Endothelial cell of umbilical vein (primary cell): Measurements from ENCODE around the gene KCNS1. TPM values are rescaled to one million over a fixed set of nuclear protein-coding genes. Genes with fewer than 3 reads are reported as not detected.

Experiments used
- BruUV-seq: library from RNA; stranded (reverse); fragments of 400-500 nt; replicated peaks from 2 replicates; lab custom pipeline; 2021; lab: Mats Ljungman, UMichigan
- CTCF ChIA-PET: fragments of 300-600, 350-600 bp; sonication (Branson Sonifier 250); formaldehyde crosslinking; loops from one replicate; lab custom pipeline; 2021; ENCODE audit warnings: antibody characterized with exemption, inconsistent platforms; lab: Charles Lee
- POLR2A ChIA-PET: fragments of 300-600, 350-600 bp; sonication (Branson Sonifier 250); formaldehyde crosslinking; loops from one replicate; lab custom pipeline; 2021; ENCODE audit warnings: antibody characterized with exemption, inconsistent platforms; lab: Charles Lee
- DNase-seq: peaks from one replicate; pipeline ENCODE4 v3.0.0-alpha.2; 2011; ENCODE audit warnings: low read depth, low spot score
- FAIRE-seq: peaks from 2 replicates; lab custom pipeline; 2011; peaks lifted over from hg19 to GRCh38; lab: Jason Lieb, UNC
- H2AFZ ChIP-seq: 2 replicates; pipeline ENCODE4 v1.6.0; 2012; ENCODE audit warnings: low read depth, low read length, control low read depth, inconsistent platforms
- H3K27ac ChIP-seq: 2 replicates; pipeline ENCODE4 v1.5.1; 2011; ENCODE audit warnings: low read depth, mild to moderate bottlenecking, control low read depth, low read length, moderate library complexity; ENCODE audit not compliant: insufficient read depth
- H3K27me3 ChIP-seq, 2 experiments: 2 replicates each; pipeline versions ENCODE4 v1.6.0 to v1.6.1; 2011; ENCODE audit warnings: low read length in 2 of 2, mixed read lengths in 1 of 2; ENCODE audit not compliant: control insufficient read depth in 2 of 2, insufficient read depth in 2 of 2
- H3K36me3 ChIP-seq, 2 experiments: 2 replicates in 1 of 2; 3 replicates in 1 of 2; pipeline ENCODE4 v1.5.1; 2011; ENCODE audit warnings: low read length in 2 of 2, mild to moderate bottlenecking in 1 of 2, moderate library complexity in 1 of 2; ENCODE audit not compliant: control insufficient read depth in 2 of 2, insufficient read depth in 2 of 2; ENCODE audit errors: extremely low read depth in 1 of 2
- H3K4me1 ChIP-seq: 3 replicates; pipeline ENCODE4 v1.5.1; 2011; ENCODE audit warnings: mild to moderate bottlenecking, low read length; ENCODE audit not compliant: control insufficient read depth, insufficient read depth; ENCODE audit errors: extremely low read depth
- H3K4me2 ChIP-seq: 2 replicates; pipeline ENCODE4 v1.6.1; 2011; ENCODE audit warnings: low read length, control low read depth, mixed read lengths; ENCODE audit not compliant: insufficient read depth
- H3K4me3 ChIP-seq, 3 experiments: fragments of 200-600 bp in 1 of 3; sonication (generic), shearing (Covaris generic) in 1 of 3; replicated peaks in 1 of 3; 2 replicates each; pipeline ENCODE4 v1.5.1; 2011 to 2016; ENCODE audit warnings: control low read depth in 3 of 3, low read length in 3 of 3, mild to moderate bottlenecking in 2 of 3, inconsistent platforms in 1 of 3, low read depth in 1 of 3, moderate library complexity in 1 of 3; ENCODE audit not compliant: insufficient read depth in 1 of 3
- H3K79me2 ChIP-seq: 2 replicates; pipeline ENCODE4 v1.6.0; 2012; ENCODE audit warnings: low read length, inconsistent platforms; ENCODE audit not compliant: control insufficient read depth, insufficient read depth
- H3K9ac ChIP-seq: replicated peaks from 2 replicates; pipeline ENCODE3; 2011; ENCODE audit warnings: low read length, control low read depth; ENCODE audit not compliant: insufficient read depth; ENCODE audit errors: extremely low read depth
- H3K9me1 ChIP-seq: replicated peaks from 3 replicates; pipeline ENCODE4 v1.6.0; 2011; ENCODE audit warnings: mild to moderate bottlenecking, low read length; ENCODE audit not compliant: control insufficient read depth, insufficient read depth; ENCODE audit errors: extremely low read depth
- H3K9me3 ChIP-seq: replicated peaks from 2 replicates; pipeline ENCODE4 v1.5.1; 2012; ENCODE audit warnings: low read length, inconsistent platforms; ENCODE audit not compliant: control insufficient read depth, insufficient read depth
- H4K20me1 ChIP-seq: replicated peaks from 2 replicates; pipeline ENCODE3; 2011; ENCODE audit warnings: mild to moderate bottlenecking, low read length; ENCODE audit not compliant: control insufficient read depth, insufficient read depth; ENCODE audit errors: extremely low read depth
- EZH2 ChIP-seq: IDR thresholded peaks from 2 replicates; pipeline ENCODE4 v1.6.1; 2012; ENCODE audit warnings: borderline replicate concordance, low read depth, mild to moderate bottlenecking, moderate library complexity, low read length, inconsistent platforms; ENCODE audit not compliant: severe bottlenecking
- FOS ChIP-seq: IDR thresholded peaks from 2 replicates; pipeline ENCODE4 v1.6.1; 2011; ENCODE audit warnings: mild to moderate bottlenecking, low read length, moderate library complexity, borderline replicate concordance; ENCODE audit not compliant: insufficient read depth
- GATA2 ChIP-seq: IDR thresholded peaks from 2 replicates; pipeline ENCODE4 v1.7.0; 2011; ENCODE audit warnings: low read depth, mild to moderate bottlenecking, moderate library complexity, mixed read lengths, low read length; ENCODE audit not compliant: insufficient read length, insufficient read depth
- JUN ChIP-seq: IDR thresholded peaks from 2 replicates; pipeline ENCODE4 v1.6.1; 2011; ENCODE audit warnings: borderline replicate concordance, low read depth; ENCODE audit not compliant: insufficient read length, insufficient read depth
- MYC ChIP-seq: IDR thresholded peaks from one replicate; pipeline ENCODE4 v1.6.1; 2011; ENCODE audit warnings: mild to moderate bottlenecking, low read depth, low read length
- dilution Hi-C: fragments of 300-500 bp; cut with MboI; formaldehyde crosslinking; loops from one replicate; pipeline ENCODE4 v1.15.0; 2019; ENCODE audit warnings: low sequenced_read_pairs; ENCODE audit not compliant: extremely low pct_ligation_motif_present
- intact Hi-C: fragments of 100-400 bp; cut with micrococcal nuclease; formaldehyde crosslinking; loops from one replicate; pipeline ENCODE4 v1.10.0; 2022
- polyA plus RNA-seq, 4 experiments: library from polyadenylated mRNA; depleted of rRNA in 3 of 4; stranded (reverse) in 3 of 4; unstranded in 1 of 4; fragments of >200 nt; gene quantifications; 2 replicates each; pipeline versions ENCODE4 v1.2.1 to v1.2.3, GENCODE V29; 2011 to 2012; ENCODE audit warnings: missing spikeins in 1 of 4
- total RNA-seq: library from RNA; stranded (reverse); gene quantifications from 2 replicates; pipeline ENCODE4 v1.2.3, GENCODE V29; 2021
- TF ChIP-seq, protein P1 (sequence below), 2 donors: IDR thresholded peaks; 1 replicate in 1 of 2; 2 replicates in 1 of 2; pipeline ENCODE4 v1.5.1; 2011; ENCODE audit warnings: low read length in 2 of 2, mild to moderate bottlenecking in 2 of 2, moderate library complexity in 2 of 2, control low read depth in 1 of 2, inconsistent platforms in 1 of 2, low read depth in 1 of 2; ENCODE audit not compliant: insufficient read depth in 1 of 2; ENCODE audit errors: extremely low read depth in 1 of 2

The KCNS1 gene
- total and polyA plus RNA-seq, 2 donors (not counting 3 experiments of a cell fraction or from before 2014, with no cell fraction given): 0.14 to 0.29 TPM

DNA sequence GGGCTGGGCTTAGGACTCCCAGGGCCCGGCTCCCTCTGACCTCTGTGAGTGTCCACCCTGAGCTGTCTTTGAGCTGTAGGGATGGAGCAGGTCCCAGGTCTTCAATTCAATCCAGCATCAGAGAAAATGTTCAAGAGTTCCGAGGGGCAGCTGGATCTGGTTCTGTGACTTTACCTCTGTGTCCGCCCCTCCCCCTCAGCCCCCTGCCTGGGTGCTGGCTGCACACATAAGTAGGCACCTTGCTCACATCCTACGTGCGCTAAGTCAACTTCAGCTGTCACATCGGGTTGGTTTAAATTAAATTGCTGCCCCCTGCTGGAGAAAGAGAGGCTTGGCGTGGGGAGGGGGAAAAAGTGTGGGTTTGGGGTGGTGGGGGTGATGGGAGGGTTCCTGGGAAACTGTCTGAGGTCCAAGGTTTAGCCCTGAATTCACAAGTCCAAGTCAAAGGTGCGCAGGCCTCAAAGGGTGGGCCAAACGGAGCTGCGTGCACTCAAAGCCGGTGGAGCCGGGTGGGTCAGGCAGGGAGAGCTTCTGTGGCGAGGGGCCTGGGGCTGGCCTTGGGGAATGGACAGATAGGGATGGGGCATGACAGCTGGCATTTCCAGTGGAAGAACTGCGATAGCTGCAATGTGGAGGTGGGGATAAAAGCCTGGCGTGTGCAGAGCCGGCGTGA lies 11.0 kb upstream of the KCNS1 start:
- Histone ChIP-seq H3K9me1 (no peaks in the 10 kb centered on the region), H3K27me3 (peaks cover 0 to 4% of the 10 kb centered on the region in 2 experiments), H3K36me3 (no peaks in the 10 kb centered on the region), H3K4me1 (no peaks in the 10 kb centered on the region), H4K20me1 (no peaks in the 10 kb centered on the region), H3K4me2 (no peak overlapping the region), H3K79me2 (no peaks in the 10 kb centered on the region), H3K4me3 (no peak overlapping the region), H3K9me3 (no peaks in the 10 kb centered on the region), H3K27ac (no peak overlapping the region), H3K9ac (no peak overlapping the region), H2AFZ (no peak overlapping the region)
- BruUV-seq: no TSS peak
- ChIA-PET POLR2A (no interaction called here), CTCF (interaction anchor here (0.6 to 9.5 kb wide), 30 partner anchors 9 to 998 kb away, joined by 3 to 278 read pairs (median 5); partner anchors contain the start of genes KCNS1 and WFDC12)
- dilution Hi-C loops (no loop called here), intact Hi-C loops (loop anchor here (1.0 to 5.0 kb wide), 4 partner anchors 68 to 200 kb away; partner anchors contain the start of gene PABPC1L)
- DNase-seq: peak; percentile 26
- TF ChIP-seq JUN (no peak), MYC (no peak), FOS (no peak), GATA2 (no peak), EZH2 (no peak)
- TF ChIP-seq, protein P1, sequence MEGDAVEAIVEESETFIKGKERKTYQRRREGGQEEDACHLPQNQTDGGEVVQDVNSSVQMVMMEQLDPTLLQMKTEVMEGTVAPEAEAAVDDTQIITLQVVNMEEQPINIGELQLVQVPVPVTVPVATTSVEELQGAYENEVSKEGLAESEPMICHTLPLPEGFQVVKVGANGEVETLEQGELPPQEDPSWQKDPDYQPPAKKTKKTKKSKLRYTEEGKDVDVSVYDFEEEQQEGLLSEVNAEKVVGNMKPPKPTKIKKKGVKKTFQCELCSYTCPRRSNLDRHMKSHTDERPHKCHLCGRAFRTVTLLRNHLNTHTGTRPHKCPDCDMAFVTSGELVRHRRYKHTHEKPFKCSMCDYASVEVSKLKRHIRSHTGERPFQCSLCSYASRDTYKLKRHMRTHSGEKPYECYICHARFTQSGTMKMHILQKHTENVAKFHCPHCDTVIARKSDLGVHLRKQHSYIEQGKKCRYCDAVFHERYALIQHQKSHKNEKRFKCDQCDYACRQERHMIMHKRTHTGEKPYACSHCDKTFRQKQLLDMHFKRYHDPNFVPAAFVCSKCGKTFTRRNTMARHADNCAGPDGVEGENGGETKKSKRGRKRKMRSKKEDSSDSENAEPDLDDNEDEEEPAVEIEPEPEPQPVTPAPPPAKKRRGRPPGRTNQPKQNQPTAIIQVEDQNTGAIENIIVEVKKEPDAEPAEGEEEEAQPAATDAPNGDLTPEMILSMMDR (IDR thresholded peaks at IDR 0.05; ENCODE audit: extremely low read depth in 1 of 2, insufficient read depth in 1 of 2, low read depth in 1 of 2, low read length in 2 of 2): peak; percentile 47 to 51
- peak; percentile 76 for FAIRE-seq
